GM18498 (cell line): Measurements from ENCODE around the gene PICK1.
"Not testable (repeated sequence)": the region's sequence is repeated elsewhere in the genome, so short reads cannot be mapped to it uniquely, and the experiment has no call there.

Experiments
- ATAC-seq: cut with Tn5 transposase; IDR thresholded peaks from one replicate; pipeline ENCODE4 v1.9.1; 2021; ENCODE audit warnings: mild to moderate bottlenecking, moderate library complexity; ENCODE audit not compliant: unreplicated experiment

Gene PICK1

DNA sequence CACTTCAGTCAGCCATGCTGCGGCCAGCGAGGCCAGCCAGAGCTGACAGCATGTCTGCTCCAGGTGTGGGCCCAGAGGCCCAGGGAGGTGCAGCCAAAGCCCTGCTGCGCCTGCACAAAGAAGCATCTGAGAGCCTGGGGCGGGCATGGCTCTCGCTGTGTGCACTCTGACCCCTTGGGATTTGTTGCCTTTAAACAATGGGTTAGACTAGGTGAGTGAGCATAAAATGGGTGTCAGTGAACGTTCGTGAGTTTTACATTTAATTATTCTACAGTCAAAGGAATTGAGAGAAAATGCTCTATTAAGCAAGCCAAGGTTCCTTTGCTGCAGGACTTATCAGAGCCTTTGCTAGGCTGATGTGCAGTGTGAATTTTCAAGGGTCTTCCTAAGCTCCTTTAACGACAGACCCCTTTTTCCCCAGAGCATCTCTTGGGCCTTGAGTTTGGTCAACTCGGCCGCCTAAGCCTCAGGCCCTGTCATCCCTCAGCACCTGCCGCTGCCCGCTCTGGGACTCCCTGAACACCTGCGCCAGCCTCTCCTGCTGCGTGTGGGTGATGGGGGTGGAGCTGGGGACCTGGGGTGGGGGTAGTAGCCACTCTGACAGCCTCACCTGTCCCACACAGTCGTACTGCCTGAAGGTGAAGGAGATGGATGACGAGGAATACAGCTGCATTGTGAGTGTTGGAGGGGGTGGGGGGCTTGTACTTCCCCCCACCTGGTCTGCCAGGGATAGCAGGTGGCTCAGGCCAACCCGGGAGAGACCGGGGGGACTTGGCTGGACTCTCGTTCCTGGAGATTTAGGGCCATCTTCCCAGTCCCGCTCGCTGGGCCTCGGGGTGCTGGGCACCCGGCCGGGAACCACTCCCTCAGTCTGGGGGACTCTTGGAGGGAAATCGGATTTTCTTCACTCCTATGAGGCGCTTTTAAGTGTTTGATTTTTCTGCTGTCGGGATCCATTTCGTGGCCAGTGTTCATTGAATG lies 16.2 kb downstream of the PICK1 start:
- no peak for ATAC-seq

GRCh38 chr22:38074181-38075104 lies 17.2 kb downstream of the PICK1 start:
- no peak for ATAC-seq

DNA sequence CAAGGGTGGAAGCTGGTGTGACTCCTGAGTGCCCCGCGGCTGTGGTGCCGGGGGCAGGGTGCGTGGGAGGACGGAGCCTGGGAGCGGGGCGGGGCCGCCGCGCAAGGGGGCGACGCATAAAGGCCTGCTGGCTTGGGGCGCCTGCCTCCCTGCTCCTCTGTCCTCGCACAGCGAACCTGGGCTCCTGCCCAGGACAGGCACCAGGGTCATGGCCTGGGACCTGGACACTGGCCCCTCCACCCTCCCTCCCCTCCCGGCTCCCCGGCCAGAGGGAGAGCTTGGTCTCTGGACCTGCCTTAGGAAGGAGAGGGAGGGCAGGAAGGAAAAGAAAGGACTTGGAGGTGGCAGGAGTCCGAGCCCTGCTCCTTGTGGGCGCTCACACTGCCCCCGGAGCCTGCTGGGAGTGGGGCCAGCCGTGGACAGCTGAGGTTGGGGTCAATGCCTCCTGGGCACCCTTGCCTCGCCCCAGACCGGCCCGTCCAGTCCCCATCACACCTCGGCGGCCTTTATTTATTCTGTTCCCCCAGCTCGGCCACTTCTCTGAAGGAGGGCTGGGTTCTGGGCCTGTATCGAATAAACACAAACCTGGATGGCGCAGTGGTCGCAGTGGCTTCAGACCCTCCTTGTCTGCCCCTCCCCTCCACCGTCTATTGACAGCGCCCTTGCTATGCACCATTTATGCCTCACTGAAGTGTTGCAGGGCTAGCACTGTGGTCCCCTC lies 18.1 kb downstream of the PICK1 start:
- ATAC-seq: no peak

- no peak for ATAC-seq
These were observed 18.8 kb downstream of the PICK1 start for GRCh38 chr22:38075961-38076360.

DNA sequence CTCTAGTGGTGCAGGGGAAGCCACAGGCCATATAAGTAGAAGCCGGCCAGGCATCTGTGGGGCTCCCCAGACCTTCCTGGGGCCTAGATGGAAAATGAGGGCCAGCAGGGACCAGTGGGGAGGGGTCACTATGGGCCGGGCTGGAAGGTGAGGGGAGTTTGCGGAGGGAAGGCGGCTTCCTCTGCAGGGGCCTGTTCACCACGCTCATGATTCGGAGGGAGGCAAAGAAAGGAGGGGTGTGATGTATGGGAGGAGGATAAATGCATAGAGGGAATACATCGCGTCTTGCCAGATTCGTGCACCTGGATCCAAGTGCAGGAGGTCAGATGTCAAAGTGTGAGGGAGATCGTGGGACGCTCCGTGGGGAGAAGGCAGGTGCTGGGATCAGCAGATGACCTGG lies 19.9 kb downstream of the PICK1 start:
- no peak for ATAC-seq

DNA sequence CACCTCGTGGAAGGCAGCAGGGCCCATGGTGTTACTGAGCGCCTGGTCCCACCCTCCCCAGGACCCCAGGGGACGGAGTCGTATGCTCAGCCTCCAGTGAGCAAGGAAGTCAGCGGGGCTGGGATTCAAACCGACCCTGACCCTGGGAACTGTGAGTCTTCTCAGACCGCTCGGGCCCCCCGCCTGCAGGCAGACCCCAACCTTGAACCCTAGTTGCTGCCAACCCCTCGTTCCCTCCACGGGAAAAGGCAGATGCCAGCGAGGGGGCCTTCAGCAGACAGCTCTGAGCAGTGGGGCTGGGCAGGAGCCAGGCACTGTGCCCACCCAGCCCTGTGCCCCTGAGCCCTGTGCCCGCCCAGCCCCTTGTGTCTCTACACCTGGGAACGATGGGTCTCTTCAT lies 20.4 kb downstream of the PICK1 start:
- no peak for ATAC-seq

DNA sequence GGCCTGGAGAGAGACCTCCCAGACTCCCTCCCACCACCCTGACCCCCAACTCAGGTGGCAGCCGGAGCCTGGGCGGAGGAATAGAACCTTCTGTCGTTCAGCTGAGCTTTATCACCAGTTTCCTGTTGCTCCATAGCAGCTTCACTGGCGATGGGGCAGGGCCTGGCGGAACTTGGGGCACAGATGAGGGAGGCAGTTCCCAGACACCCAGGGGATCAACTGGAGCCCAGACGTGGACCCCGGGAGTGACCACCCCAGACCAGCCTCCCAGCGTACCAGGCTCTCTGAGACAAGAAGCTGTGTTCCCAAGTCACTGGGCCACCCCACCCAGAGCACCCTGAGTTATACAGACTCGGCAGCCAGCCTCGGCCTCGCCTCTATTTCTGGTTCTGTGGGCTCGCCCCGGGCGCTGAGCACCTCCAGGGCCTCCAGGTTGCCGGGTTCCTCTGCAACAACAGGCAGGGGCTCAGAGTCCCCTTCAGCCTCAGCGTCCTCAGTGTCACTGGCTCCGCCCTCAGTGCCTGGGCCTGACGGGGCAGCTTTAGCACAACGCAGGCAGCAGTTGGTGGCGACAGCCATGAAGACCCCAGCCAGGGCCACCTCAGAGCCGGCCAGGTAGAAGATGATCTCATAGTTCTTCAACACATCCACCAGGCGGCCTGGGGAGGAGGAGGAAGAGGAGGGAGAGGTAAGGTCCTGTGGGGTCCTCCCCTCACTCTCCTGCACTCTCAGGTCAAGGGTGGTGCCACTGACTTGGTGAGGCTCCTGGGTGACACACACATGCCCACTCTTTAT lies 21.0 kb downstream of the PICK1 start:
- ATAC-seq: no peak

- not testable (repeated sequence) for ATAC-seq
These were observed 22.0 kb downstream of the PICK1 start for GRCh38 chr22:38079208-38079607.

DNA sequence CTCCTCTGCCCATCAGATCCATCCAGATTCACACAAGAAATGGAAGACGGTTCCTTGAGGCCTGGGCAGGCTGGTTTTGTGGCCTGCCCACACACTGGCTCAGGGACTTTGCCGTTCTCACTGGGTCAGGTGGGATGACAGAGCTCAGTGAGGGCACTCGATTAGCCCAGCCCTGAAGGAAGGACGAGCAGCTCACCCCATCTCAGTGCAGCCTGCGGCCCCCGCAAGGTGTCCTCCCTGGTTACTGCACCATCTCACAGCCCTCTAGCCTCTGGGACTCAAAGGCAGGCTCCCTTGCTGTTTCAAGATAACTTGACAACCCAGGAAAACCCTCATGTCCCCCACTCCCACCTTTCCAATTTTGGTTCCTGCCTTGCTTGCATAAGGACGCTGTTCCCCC lies 22.6 kb downstream of the PICK1 start:
- no peak for ATAC-seq

GRCh38 chr22:38080474-38080849 lies 23.3 kb downstream of the PICK1 start:
- no peak for ATAC-seq

DNA sequence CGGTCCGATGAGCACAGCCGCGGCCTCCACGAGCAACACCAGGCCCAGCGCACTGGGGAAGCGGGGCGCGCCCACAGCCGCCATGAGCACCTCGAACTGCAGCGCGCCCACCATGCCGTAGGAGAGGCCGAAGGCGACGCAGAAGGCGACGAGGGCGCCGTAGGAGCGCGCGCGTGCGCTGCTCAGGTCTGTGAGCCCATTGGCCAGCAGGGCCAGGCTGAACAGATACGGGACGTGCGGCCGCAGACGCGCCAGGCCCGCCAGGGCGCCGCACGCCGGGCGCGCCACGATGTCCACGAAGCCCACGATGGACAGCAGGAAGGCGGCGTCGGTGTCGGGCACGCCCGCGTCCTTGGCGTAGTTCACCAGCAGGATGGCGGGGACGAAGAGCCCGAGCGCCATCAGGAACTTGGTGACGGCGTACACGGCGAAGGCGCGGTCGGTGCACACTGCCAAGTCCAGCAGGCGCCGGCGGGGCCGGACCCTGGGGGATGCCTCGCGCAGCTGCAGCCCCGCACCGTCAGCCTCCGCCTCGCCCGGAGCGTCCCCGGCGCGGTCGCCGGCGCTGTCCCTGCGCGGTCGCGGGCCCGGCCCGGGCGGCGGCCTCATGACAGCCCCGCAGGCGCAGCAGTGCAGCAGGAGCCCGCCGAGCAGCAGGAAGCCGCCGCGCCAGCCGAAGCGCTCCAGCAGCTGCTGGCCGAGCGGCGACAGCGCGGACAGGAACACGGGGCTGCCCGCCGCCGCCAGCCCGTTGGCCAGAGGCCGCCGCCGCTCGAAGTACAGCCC lies 23.8 kb downstream of the PICK1 start:
- ATAC-seq: no peak

GRCh38 chr22:38081636-38081940 lies 24.4 kb downstream of the PICK1 start:
- ATAC-seq: no peak

DNA sequence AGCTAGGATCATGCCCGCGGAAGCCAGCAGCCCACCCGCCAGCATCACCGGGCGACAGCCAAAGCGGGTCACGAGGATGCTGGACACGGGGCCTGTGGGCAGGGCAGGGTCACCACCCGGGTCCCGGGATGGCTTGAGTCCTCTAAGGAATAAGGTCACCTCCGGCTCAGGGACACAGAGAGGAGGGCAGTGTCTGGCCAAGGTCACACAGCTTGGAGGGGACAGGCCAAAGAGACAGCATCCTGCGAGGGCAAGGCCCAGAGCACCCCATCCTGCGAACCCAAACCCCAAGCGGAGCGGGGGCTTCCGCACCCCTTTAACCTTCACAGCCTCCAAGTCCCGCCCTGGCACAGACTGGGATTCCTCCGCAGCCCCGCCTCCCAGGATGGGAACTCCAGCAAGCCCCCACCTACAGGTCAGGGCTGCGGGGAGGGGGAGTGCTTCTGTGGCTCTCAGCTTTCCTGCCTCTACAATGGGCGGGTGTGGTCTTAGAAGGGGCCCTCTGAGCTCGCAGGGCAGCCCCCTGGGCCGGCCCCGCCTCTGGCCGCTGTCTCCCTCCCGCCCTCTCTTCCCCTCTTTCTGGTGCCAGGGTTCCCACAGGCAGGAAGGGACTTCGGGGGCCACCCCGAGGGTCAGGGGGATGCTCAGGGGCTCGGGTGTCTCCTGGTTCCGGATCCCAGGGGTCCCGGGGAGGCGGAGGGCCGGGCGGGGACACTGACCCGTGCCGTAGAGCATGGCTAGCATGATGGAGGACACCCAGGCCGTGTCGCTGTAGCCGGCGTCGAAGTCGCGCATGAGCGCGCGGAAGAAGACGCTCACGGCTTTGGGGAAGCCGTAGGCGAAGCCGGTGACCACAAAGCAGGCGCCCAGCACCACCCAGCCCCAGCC lies 25.0 kb downstream of the PICK1 start:
- no peak for ATAC-seq

DNA sequence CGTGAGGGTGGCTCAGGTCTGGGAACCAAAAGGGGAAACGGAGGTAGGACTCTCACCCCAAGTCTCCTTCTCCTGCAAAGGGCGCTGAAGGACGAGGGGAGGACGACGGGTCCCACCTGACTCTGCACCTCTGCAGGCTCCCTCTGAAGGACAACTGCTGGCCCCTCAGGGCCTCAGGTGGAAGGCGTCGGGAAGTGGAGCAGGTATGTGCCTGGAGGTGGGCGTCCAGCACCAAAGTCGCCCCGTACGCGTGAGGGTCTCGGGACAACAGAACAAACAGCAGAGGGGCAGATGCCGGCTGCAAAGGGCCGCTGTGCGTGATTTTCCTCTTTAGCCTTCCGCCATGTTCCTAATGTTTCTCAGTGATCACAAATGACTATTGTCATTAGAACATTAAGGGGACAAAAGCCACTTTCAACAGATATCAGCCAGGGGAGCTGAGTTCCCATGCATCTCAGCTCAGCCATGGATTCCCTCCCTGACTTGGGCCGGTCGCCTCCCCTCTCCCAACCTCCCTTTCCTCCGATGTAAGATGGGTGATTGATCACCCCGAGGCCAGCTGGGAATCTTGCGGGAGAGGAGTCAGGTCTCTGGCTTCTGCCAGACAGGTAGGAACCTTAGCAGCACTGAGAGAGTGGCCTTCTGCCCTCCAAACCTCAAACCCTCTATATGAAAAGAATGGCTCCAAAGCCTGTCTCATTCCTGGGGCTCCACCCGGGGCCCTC lies 25.9 kb downstream of the PICK1 start:
- no peak for ATAC-seq

DNA sequence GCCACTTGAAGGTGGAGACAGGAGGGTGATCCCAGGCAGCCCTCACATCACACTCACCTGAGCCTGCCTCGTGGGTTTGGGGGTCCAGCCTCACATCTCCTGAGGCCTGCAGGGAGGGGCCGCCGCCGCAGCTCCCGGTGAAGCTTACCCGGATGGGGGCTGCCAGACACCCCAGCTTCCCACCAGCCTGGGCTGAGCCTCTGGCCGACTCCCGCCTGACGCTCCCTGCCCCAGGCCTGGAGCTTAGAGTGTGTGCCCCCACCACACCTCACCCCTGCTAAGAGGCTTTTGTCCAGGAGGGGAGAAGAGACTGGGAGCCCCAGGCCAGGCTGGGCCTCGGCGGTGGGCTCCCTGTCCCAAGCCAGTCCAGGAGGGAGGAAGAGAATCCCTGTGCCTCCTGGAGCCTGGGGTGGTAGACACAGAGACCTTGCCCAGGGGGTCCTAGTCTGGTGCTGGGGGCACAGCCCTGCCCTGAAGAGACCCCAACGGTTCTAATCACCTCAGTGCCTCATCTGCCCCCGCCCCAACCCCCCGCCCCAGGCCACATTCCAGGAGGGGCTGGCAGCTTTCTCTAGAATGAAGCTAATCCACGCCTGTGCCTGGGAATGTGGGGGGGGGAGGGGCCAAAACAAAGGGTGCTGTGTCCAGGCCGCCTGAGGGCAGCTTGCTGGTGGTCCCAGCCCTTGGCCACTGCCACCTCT lies 26.9 kb downstream of the PICK1 start, which contains the start of gene SLC16A8:
SLC16A8 (minus strand) TSS at position 254 of the 701 bp plus-strand sequence. CDS start 1,311 bp downstream, outside the sequence.
- ATAC-seq: no peak

DNA sequence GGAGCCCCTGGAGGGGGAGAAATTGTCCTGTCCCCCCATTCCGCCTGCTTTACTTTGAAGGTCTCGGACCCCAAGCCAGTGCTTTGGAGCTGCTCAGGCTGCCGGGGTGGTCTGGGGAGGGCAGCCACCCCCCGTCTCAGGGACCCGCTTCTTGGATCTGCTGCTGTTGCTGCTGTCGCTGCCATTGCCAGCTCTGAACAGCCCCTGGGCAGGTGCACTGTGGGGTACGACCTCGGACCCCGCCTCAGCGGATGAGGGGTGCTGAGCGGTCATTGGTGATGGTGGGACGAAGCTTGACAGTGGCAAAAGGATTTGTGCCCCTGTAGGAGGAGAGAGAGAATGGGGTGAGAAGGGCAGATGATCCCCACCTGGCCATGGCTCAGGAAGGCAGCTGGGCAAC lies 27.9 kb downstream of the PICK1 start:
- no peak for ATAC-seq

GRCh38 chr22:38085501-38085900 lies 28.3 kb downstream of the PICK1 start:
- no peak for ATAC-seq
